Type B pancreatic cell (in vitro differentiated cells): Measurements from ENCODE around the gene HPSE2. TPM values are rescaled to one million over a fixed set of nuclear protein-coding genes. Genes with fewer than 3 reads are reported as not detected.

Experiments used
- DNase-seq: peaks from one replicate; pipeline ENCODE4 v3.0.0; 2021; ENCODE audit warnings: mixed read lengths; ENCODE audit not compliant: unreplicated experiment; ENCODE audit errors: extremely low spot score
- H3K27ac Mint-ChIP-seq: 2 replicates; pipeline ENCODE4 v1.8.0; 2021; ENCODE audit warnings: mild to moderate bottlenecking, mixed read lengths
- H3K27me3 Mint-ChIP-seq: 2 replicates; pipeline ENCODE4 v1.8.0; 2021; ENCODE audit warnings: mixed read lengths
- H3K36me3 Mint-ChIP-seq: 2 replicates; pipeline ENCODE4 v1.8.0; 2021; ENCODE audit warnings: mixed read lengths
- H3K4me1 Mint-ChIP-seq: one replicate; pipeline ENCODE4 v1.8.0; 2021; ENCODE audit warnings: mixed read lengths; ENCODE audit not compliant: unreplicated experiment
- H3K4me3 Mint-ChIP-seq: 2 replicates; pipeline ENCODE4 v1.8.0; 2021; ENCODE audit warnings: mild to moderate bottlenecking, mixed read lengths
- H3K9me3 Mint-ChIP-seq: 2 replicates; pipeline ENCODE4 v1.8.0; 2021; ENCODE audit warnings: mixed read lengths
- total RNA-seq: library from RNA; stranded (reverse); gene quantifications from 2 replicates; pipeline ENCODE4 v1.2.1, GENCODE V29; 2021; ENCODE audit warnings: low replicate concordance
- TF ChIP-seq, protein P1 (sequence below): fragments of 200-600 bp; sonication (generic); conservative IDR thresholded peaks from 2 replicates; pipeline ENCODE4 v1.5.0; 2021; ENCODE audit warnings: antibody characterized with exemption, mild to moderate bottlenecking

The HPSE2 gene
- total RNA-seq, 1 donor from 2014 or later, result 19.8 TPM

- TF ChIP-seq, protein P1, sequence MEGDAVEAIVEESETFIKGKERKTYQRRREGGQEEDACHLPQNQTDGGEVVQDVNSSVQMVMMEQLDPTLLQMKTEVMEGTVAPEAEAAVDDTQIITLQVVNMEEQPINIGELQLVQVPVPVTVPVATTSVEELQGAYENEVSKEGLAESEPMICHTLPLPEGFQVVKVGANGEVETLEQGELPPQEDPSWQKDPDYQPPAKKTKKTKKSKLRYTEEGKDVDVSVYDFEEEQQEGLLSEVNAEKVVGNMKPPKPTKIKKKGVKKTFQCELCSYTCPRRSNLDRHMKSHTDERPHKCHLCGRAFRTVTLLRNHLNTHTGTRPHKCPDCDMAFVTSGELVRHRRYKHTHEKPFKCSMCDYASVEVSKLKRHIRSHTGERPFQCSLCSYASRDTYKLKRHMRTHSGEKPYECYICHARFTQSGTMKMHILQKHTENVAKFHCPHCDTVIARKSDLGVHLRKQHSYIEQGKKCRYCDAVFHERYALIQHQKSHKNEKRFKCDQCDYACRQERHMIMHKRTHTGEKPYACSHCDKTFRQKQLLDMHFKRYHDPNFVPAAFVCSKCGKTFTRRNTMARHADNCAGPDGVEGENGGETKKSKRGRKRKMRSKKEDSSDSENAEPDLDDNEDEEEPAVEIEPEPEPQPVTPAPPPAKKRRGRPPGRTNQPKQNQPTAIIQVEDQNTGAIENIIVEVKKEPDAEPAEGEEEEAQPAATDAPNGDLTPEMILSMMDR, result no peak
- Mint-ChIP-seq H3K4me1 (no peaks in the 10 kb centered on the region), H3K4me3 (no peak overlapping the region), H3K9me3 (no peaks in the 10 kb centered on the region), H3K27me3 (no peaks in the 10 kb centered on the region), H3K27ac (no peak overlapping the region), H3K36me3 (no peaks in the 10 kb centered on the region)
- DNase-seq, result no peak
Observed at GRCh38 chr10:99203310-99203709, 32.3 kb downstream of the HPSE2 start.

GRCh38 chr10:99172950-99173349 lies 62.7 kb downstream of the HPSE2 start:
- Mint-ChIP-seq H3K27ac (no peak overlapping the region), H3K4me3 (no peak overlapping the region), H3K9me3 (no peaks in the 10 kb centered on the region), H3K4me1 (no peaks in the 10 kb centered on the region), H3K36me3 (no peaks in the 10 kb centered on the region), H3K27me3 (peaks cover 11% of the 10 kb centered on the region)
- TF ChIP-seq, protein P1, result no peak
- no peak for DNase-seq

GRCh38 chr10:99172128-99172738 lies 63.4 kb downstream of the HPSE2 start:
- H3K27ac Mint-ChIP-seq, result no peak overlapping the region
- H3K36me3 Mint-ChIP-seq, result no peaks in the 10 kb centered on the region
- no peaks in the 10 kb centered on the region for H3K9me3 Mint-ChIP-seq
- DNase-seq, result no peak
- no peaks in the 10 kb centered on the region for H3K4me1 Mint-ChIP-seq
- peaks cover 6% of the 10 kb centered on the region for H3K27me3 Mint-ChIP-seq
- TF ChIP-seq, protein P1, result peak; percentile 83
- H3K4me3 Mint-ChIP-seq, result no peak overlapping the region

DNA sequence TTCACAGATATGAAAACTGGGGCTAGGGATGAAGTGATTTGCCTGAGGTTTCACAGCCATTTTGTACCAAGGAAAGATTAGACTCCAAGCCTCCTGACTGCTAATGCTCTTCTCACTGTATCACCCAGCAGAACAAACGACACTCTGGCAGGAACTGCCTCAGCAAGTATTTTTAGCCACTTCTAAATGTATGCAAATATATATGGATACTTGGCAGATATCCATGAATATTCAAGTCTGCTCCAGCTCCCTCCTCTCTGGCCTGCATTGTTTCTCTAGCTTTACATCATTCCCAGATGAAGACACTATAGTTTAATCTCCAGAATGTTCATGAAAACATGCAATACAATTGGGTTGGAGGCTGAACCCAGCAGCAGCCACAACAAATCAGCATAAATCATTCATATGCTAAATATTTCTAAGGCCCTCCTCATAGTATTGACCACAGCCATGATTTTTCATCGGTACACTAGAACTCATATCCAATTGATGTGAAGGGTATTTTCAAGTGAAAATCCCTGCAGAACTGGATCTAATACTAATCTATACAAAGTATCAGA lies 65.5 kb downstream of the HPSE2 start:
- TF ChIP-seq, protein P1, result no peak
- Mint-ChIP-seq H3K27ac (no peak overlapping the region), H3K4me3 (no peak overlapping the region), H3K4me1 (no peaks in the 10 kb centered on the region), H3K27me3 (no peaks in the 10 kb centered on the region), H3K9me3 (no peaks in the 10 kb centered on the region), H3K36me3 (no peaks in the 10 kb centered on the region)
- DNase-seq, result no peak

- peaks cover 8% of the 10 kb centered on the region for H3K27me3 Mint-ChIP-seq
- TF ChIP-seq, protein P1, result no peak
Observed at GRCh38 chr10:99161165-99161564, 74.5 kb downstream of the HPSE2 start.

More at GRCh38 chr10:99161165-99161564, 74.5 kb downstream of the HPSE2 start:
- Mint-ChIP-seq H3K4me3 (no peak overlapping the region), H3K9me3 (no peaks in the 10 kb centered on the region), H3K36me3 (no peaks in the 10 kb centered on the region), H3K27ac (no peak overlapping the region), H3K4me1 (no peaks in the 10 kb centered on the region)
- DNase-seq, result no peak
